Measurements from ENCODE around the gene PHLDA1. TPM values are rescaled to one million over a fixed set of nuclear protein-coding genes. Genes with fewer than 3 reads are reported as not detected.
A peak's percentile ranks its signal among the peaks of the same experiment; 100 is the strongest.

Gene PHLDA1
- total and polyA plus RNA-seq, 2 experiments from 2014 or later: 11.7 to 21.6 TPM

GRCh38 chr12:75976113-75976512, 55.5 kb downstream of the PHLDA1 start:
- Mint-ChIP-seq H3K4me3 (no peak overlapping the region), H3K27ac (no peak overlapping the region)
- H4K20me1 ChIP-seq (replicated peaks; ENCODE audit: insufficient read depth): no peaks in the 10 kb centered on the region

More at GRCh38 chr12:75976113-75976512, 55.5 kb downstream of the PHLDA1 start:
- no peak for ATAC-seq
- Histone ChIP-seq H3K27me3 (ENCODE audit: insufficient read depth) (no peaks in the 10 kb centered on the region), H3K4me3 (no peak overlapping the region), H3K9me2 (ENCODE audit: insufficient read depth) (no peaks in the 10 kb centered on the region), H3K79me2 (replicated peaks; ENCODE audit: insufficient read depth) (no peaks in the 10 kb centered on the region), H3K36me3 (ENCODE audit: insufficient read depth) (no peaks in the 10 kb centered on the region), H3K4me2 (no peak overlapping the region), H3K27ac (ENCODE audit: low read depth) (no peak overlapping the region), H3K4me1 (ENCODE audit: insufficient read depth) (peaks cover 25% of the 10 kb centered on the region; the same call in 1 of the 2 replicates), H2AFZ (peak overlapping the region; percentile 92), H3F3A (replicated peaks; ENCODE audit: low read depth) (no peaks in the 10 kb centered on the region)
- no peak for DNase-seq (ENCODE audit: low spot score)
- TF ChIP-seq NANOG (IDR thresholded peaks at IDR 0.05; ENCODE audit: borderline replicate concordance) (no peak), REST (IDR thresholded peaks at IDR 0.05; ENCODE audit: unreplicated experiment) (no peak), JUNB (IDR thresholded peaks at IDR 0.05; ENCODE audit: unreplicated experiment) (no peak), STAT1 (IDR thresholded peaks at IDR 0.05; ENCODE audit: unreplicated experiment) (no peak), EZH2phosphoT487 (IDR thresholded peaks at IDR 0.05; ENCODE audit: unreplicated experiment) (no peak), CTCF (conservative IDR thresholded peaks at IDR 0.05; ENCODE audit: low read depth in 2 of 2) (no peak), ZNF114 (CRISPR knock-in tag; IDR thresholded peaks at IDR 0.05) (no peak), POLR2AphosphoS5 (IDR thresholded peaks at IDR 0.05; ENCODE audit: low read depth) (no peak), EZH2 (IDR thresholded peaks at IDR 0.05; ENCODE audit: low read depth, unreplicated experiment) (no peak), ZNF331 (CRISPR knock-in tag; IDR thresholded peaks at IDR 0.05; ENCODE audit: low read depth) (no peak)
- TF ChIP-seq, protein P1, sequence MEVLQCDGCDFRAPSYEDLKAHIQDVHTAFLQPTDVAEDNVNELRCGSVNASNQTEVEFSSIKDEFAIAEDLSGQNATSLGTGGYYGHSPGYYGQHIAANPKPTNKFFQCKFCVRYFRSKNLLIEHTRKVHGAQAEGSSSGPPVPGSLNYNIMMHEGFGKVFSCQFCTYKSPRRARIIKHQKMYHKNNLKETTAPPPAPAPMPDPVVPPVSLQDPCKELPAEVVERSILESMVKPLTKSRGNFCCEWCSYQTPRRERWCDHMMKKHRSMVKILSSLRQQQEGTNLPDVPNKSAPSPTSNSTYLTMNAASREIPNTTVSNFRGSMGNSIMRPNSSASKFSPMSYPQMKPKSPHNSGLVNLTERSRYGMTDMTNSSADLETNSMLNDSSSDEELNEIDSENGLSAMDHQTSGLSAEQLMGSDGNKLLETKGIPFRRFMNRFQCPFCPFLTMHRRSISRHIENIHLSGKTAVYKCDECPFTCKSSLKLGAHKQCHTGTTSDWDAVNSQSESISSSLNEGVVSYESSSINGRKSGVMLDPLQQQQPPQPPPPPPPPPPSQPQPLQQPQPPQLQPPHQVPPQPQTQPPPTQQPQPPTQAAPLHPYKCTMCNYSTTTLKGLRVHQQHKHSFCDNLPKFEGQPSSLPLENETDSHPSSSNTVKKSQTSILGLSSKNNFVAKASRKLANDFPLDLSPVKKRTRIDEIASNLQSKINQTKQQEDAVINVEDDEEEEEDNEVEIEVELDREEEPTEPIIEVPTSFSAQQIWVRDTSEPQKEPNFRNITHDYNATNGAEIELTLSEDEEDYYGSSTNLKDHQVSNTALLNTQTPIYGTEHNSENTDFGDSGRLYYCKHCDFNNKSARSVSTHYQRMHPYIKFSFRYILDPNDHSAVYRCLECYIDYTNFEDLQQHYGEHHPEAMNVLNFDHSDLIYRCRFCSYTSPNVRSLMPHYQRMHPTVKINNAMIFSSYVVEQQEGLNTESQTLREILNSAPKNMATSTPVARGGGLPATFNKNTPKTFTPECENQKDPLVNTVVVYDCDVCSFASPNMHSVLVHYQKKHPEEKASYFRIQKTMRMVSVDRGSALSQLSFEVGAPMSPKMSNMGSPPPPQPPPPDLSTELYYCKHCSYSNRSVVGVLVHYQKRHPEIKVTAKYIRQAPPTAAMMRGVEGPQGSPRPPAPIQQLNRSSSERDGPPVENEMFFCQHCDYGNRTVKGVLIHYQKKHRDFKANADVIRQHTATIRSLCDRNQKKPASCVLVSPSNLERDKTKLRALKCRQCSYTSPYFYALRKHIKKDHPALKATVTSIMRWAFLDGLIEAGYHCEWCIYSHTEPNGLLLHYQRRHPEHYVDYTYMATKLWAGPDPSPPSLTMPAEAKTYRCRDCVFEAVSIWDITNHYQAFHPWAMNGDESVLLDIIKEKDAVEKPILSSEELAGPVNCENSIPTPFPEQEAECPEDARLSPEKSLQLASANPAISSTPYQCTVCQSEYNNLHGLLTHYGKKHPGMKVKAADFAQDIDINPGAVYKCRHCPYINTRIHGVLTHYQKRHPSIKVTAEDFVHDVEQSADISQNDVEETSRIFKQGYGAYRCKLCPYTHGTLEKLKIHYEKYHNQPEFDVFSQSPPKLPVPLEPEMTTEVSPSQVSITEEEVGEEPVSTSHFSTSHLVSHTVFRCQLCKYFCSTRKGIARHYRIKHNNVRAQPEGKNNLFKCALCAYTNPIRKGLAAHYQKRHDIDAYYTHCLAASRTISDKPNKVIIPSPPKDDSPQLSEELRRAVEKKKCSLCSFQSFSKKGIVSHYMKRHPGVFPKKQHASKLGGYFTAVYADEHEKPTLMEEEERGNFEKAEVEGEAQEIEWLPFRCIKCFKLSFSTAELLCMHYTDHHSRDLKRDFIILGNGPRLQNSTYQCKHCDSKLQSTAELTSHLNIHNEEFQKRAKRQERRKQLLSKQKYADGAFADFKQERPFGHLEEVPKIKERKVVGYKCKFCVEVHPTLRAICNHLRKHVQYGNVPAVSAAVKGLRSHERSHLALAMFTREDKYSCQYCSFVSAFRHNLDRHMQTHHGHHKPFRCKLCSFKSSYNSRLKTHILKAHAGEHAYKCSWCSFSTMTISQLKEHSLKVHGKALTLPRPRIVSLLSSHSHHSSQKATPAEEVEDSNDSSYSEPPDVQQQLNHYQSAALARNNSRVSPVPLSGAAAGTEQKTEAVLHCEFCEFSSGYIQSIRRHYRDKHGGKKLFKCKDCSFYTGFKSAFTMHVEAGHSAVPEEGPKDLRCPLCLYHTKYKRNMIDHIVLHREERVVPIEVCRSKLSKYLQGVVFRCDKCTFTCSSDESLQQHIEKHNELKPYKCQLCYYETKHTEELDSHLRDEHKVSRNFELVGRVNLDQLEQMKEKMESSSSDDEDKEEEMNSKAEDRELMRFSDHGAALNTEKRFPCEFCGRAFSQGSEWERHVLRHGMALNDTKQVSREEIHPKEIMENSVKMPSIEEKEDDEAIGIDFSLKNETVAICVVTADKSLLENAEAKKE (CRISPR knock-in tag; IDR thresholded peaks at IDR 0.05): no peak
- H3K9me3 Mint-ChIP-seq: no peaks in the 10 kb centered on the region
- peaks cover 6% of the 10 kb centered on the region for H3K27me3 Mint-ChIP-seq (ENCODE audit: insufficient read depth, low read depth, poor library complexity)
- H3K4me1 Mint-ChIP-seq: peaks cover 27% of the 10 kb centered on the region
- no peaks in the 10 kb centered on the region for H3K36me3 Mint-ChIP-seq (ENCODE audit: low read depth)
